Measurements from ENCODE around the gene NRP2.

DNA sequence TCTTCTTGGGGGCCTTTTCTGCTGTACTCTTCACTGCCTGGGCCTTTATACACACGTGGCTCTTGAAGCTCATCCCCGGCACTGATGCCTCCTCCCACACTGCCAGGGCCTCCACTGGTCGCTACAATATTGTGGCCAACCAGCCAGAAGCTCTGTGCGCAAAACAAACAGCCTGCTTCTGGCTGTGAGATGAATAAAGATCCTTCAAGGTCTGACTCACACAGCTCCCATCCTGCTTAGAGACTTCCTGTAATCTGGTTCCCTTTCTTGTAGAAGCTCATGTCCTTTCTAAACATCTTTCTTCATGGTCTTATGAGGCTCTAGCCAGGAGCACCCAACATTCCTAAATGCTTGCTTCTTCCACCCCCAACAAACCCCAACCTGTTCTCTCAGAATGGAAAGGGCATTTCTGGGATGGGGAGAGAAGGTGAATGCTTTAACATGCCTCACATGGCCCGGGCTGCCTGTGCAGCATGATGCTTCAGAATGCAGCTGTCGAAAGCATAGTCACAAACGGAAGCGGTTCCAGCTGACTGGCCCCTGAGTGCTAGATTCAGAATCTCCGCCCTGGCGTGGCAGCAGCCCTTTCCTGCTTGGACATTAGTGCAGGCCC lies 24.6 kb downstream of the NRP2 start:
- peak in 1 of 2 donors; percentile 38 for TF ChIP-seq POLR2A (IDR thresholded peaks at IDR 0.05)
- TF ChIP-seq, protein P1, sequence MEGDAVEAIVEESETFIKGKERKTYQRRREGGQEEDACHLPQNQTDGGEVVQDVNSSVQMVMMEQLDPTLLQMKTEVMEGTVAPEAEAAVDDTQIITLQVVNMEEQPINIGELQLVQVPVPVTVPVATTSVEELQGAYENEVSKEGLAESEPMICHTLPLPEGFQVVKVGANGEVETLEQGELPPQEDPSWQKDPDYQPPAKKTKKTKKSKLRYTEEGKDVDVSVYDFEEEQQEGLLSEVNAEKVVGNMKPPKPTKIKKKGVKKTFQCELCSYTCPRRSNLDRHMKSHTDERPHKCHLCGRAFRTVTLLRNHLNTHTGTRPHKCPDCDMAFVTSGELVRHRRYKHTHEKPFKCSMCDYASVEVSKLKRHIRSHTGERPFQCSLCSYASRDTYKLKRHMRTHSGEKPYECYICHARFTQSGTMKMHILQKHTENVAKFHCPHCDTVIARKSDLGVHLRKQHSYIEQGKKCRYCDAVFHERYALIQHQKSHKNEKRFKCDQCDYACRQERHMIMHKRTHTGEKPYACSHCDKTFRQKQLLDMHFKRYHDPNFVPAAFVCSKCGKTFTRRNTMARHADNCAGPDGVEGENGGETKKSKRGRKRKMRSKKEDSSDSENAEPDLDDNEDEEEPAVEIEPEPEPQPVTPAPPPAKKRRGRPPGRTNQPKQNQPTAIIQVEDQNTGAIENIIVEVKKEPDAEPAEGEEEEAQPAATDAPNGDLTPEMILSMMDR (IDR thresholded peaks at IDR 0.05) = no peak
